NCI-H774 (cell line): ENCODE measurements around the gene CUL9.

Experiments used
- DNase-seq: peaks from one replicate; lab custom pipeline; 2025; lab: John Stamatoyannopoulos, UW

Gene CUL9

DNA sequence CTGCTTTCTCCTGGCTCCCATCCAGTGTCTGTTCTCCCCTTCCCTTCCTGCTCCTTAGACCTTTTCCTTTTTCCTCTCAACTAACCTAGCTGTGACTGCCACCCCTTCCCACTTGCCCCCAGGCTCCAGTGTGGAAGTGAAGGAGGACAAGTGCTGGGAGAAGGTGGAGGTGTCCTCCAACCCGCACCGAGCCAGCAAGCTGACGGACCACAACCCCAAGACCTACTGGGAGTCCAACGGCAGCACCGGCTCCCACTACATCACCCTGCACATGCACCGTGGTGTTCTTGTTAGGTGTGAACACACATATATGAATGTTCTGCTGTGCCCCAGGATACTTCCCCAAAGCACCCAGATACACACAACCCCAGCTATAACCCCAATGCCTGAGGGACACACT is 18.5 kb downstream of the CUL9 start:
- no peak for DNase-seq

DNA sequence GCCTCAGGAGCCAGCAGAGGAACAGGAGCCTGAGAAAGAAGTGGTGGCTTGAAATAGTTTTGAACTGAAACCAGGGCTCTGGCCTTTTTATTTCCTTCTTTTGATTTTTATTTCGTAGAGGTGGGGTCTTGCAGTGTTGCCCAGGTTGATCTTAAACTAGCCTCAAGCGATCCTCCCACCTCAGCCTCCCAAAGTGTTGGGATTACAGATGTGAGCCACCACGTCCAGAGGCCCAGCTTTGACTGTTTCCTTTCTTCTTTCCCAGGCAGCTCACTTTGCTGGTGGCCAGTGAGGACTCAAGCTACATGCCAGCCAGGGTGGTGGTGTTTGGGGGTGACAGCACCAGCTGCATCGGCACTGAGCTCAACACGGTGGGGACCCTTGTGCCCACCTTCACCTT is 20.5 kb downstream of the CUL9 start:
- no peak for DNase-seq

DNA sequence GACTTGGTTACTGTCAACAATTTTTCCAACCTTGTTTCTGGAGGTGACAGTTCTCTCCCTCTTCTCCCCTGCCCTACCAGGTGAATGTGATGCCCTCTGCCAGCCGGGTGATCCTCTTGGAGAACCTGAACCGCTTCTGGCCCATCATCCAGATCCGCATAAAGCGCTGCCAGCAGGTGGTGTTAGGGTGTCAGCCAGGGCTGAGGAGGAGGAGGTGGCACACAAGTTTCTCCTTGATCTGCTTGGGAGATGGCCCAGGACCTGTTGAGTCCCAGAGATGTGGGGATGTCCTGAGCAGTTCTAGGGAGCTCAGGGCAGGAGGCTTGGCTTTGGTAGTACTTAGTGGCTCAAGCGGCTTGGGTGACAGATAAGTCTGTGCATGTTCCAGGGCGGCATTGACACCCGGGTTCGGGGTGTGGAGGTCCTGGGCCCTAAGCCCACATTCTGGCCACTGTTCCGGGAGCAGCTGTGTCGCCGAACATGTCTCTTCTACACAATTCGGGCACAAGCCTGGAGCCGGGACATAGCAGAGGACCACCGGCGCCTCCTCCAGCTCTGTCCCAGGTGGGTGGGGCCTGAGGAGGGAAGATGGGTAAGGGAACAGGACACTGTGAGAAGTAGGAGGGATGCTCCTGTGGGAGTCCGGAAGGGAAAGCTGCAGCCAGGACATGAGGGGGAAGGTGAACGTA is 21.2 kb downstream of the CUL9 start:
- no peak for DNase-seq

GRCh38 chr6:43203718-43204095 is 21.7 kb downstream of the CUL9 start:
- no peak for DNase-seq

GRCh38 chr6:43204271-43205105 is 22.5 kb downstream of the CUL9 start:
- DNase-seq: no peak

DNA sequence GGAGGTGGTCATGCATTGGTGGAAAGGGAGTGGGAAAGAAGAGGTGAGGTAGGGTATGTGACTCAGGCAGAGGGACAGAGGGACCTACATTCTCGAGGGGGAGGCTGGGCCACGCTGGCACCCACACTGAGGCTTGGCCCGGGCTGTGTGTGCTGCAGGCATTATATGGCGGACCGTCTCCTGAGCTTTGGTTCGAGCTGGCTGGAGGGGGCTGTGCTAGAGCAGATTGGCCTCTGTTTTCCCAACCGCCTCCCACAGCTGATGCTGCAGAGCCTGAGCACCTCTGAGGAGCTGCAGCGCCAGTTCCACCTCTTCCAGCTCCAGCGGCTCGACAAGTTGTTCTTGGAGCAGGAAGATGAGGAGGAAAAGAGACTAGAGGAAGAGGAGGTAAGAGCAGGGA is 23.9 kb downstream of the CUL9 start:
- no peak for DNase-seq

GRCh38 chr6:43207286-43207685 is 25.3 kb downstream of the CUL9 start:
- DNase-seq: no peak

- no peak for DNase-seq
Observed at GRCh38 chr6:43211955-43212354, 30.0 kb downstream of the CUL9 start.

DNA sequence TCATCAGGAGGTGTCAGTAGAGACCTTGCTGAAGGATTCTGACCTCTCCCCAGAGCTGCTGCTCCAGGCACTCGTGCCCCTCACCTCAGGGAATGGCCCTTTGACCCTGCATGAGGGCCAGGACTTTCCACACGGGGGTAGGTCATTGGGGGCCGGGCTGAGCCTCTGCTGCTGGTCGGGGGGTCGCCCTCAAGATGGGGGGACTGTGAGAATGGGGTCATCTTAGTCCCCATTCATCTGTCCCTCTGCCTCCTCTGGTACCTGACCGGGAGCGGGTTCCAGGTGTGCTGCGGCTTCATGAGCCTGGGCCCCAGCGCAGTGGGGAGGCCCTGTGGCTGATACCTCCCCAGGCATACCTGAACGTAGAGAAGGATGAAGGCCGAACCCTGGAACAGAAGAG is 31.4 kb downstream of the CUL9 start:
- DNase-seq: no peak

DNA sequence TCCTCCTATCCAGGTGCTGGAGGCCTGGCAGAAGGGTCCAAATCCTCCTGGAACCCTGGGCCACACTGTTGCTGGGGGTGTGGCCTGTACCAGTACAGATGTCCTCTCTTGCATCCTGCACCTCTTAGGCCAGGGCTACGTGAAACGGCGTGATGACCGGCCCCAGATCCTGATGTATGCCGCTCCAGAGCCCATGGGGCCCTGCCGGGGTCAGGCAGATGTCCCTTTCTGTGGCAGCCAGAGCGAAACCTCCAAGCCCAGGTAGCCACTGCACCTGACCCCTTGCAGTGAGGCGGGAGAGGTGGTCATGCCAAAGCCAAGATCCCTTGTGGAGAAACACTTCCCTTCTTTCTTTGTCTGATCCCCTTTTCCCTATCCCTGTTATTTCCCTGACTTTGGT is 33.1 kb downstream of the CUL9 start:
- DNase-seq: no peak

DNA sequence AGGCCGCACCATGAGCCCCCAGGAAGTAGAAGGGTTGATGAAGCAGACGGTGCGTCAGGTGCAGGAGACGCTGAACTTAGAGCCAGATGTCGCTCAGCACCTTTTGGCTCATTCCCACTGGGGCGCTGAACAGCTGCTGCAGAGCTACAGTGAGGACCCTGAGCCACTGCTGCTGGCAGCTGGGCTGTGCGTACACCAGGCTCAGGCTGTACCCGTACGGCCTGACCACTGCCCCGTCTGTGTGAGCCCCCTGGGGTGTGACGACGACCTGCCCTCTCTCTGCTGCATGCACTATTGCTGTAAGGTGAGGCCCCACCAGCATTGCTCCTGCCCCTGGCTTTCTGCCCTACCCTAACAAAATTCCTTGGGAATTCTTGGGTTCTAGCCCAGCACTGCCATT is 34.2 kb downstream of the CUL9 start:
- DNase-seq: no peak

DNA sequence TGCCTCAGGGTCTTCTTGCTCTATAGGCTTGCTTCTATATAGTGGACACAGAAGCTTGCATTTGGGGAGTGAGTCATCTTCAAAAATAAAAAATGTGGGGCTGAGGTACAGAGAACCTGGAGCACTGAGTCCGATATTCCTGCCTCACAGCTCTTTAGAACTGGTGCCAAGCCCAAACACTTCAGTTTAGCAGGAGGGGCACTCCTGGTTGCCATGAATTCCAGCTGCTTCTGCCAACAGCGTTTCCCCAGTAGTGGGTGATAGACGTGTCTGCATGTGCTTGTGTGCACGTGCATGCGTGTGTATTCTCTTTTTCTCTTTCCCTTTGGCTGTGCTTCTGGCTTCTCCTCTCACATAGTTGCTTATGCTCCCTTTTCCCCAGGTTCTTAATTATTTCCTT is 35.4 kb downstream of the CUL9 start:
- DNase-seq: no peak

- DNase-seq: no peak
Observed at GRCh38 chr6:43219119-43219518, 37.1 kb downstream of the CUL9 start.

DNA sequence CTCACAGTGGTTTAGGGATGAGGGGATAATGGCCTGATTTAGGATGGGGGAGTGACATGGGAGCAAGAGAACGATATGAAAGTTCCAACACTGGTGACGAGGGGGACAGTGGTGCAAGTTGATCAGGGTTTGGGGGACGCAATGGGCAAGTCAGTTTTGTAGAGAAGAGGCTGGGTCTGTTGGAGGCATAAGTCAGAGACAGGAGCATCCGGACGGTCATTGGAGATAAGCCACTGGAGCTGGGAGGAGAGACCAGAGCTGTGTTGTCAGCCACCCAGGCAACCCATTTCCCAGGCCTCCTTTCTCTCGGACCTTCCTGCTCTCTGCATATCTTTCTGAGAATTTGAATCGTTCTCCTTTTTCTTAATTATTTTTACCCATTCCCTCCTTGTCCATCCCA is 37.8 kb downstream of the CUL9 start:
- no peak for DNase-seq

GRCh38 chr6:43220439-43220951 is 38.5 kb downstream of the CUL9 start:
- no peak for DNase-seq

- DNase-seq: no peak
Observed at GRCh38 chr6:43221046-43221972, 39.3 kb downstream of the CUL9 start.

- no peak for DNase-seq
Observed at GRCh38 chr6:43222418-43223059, 40.5 kb downstream of the CUL9 start.

DNA sequence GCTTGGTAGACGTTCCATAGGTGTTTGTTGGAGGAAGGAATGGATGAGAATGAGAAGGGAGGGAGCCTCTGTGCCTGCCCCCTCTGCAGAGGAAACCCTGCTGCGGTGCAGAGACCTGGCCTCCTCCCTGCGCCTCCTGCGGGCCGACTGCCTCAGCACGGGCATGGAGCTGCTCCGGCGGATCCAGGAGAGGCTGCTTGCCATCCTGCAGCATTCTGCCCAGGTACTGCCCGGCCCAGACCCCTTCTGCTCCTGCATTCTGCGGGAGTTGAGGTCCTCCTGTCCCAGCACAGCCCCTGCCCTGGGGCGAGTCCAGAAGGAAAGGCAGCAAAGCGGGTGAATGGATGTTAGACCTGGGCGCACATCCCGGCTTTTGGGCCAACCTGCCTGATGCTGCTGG is 41.2 kb downstream of the CUL9 start:
- DNase-seq: no peak

- no peak for DNase-seq
Observed at GRCh38 chr6:43226192-43226851, 44.3 kb downstream of the CUL9 start.

DNA sequence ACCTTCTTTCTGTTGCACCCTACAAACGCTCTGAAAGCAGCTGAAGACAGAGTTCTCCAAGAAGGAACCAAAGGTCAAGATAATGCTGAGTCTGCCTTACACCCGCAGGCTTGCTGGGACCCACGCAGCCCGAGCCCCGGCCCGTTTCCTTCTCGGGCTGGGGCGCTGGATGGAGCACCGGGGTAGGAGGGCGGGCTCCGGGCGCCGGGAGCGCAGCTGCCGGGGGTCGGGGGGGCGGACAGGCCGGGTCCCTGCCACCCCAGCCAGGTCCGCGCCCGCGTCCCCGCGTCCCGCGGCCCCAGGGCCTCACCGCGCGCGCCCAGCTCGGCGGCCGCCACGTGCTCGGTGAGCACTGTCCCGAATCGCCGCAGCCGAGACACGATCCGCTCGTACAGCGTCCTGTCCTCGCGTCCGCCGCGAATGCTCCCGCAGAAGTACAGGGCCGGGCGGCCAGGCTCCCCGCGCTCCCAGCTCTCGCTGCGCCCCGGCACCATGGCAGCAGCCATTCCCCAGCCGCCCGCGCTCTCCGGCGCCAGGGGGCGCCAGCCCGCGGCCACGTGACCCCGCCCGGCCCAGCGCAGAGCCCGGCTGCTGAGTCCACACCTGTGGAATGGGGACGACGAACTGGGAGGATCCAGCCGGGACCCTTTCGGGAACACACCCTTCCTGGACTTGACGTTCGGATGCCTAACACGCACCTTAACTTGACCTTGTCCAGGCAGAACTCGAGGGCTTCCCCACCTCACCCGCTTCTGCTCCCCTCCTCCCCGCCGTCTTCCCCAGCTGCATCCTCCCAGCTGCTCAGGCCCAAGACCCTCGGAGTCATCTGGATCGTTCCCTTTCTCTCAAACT is 47.2 kb downstream of the CUL9 start, which contains the start of gene DNPH1:
DNPH1 (minus strand) TSS at position 531 of the 852 bp plus-strand sequence; CDS start at position 506, 25 bp downstream.
- DNase-seq: peak; percentile 66
